GM12801 (cell line): ENCODE results near the gene OR4B1.

ENCODE experiments used
- TF ChIP-seq, protein P1 (sequence below): IDR thresholded peaks from one replicate; pipeline ENCODE4 v1.5.1; 2011; ENCODE audit warnings: control low read depth; ENCODE audit not compliant: insufficient read length; ENCODE audit errors: extremely low read depth

The OR4B1 gene, protein sequence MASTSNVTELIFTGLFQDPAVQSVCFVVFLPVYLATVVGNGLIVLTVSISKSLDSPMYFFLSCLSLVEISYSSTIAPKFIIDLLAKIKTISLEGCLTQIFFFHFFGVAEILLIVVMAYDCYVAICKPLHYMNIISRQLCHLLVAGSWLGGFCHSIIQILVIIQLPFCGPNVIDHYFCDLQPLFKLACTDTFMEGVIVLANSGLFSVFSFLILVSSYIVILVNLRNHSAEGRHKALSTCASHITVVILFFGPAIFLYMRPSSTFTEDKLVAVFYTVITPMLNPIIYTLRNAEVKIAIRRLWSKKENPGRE

DNA sequence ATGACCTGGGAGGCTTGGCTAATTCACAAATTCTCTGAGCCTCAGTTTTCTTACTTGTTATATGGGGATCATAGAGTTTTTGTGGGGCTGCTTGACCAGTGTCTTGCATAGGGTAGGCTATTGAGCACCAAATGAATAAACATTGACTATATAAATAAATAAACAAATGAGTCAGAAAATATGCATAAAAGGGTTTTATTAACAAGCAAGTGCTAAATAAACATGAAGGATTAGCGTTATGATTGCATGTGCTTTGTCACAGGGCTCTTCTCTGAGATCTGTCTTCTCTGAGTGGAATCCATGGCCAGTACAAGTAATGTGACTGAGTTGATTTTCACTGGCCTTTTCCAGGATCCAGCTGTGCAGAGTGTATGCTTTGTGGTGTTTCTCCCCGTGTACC, at the start of gene OR4B1:
Gene OR4B1, plus strand, starts transcription at position 301 of the 400 bp plus-strand sequence. Its CDS starts 0 bp downstream, at position 301.
- TF ChIP-seq, protein P1, sequence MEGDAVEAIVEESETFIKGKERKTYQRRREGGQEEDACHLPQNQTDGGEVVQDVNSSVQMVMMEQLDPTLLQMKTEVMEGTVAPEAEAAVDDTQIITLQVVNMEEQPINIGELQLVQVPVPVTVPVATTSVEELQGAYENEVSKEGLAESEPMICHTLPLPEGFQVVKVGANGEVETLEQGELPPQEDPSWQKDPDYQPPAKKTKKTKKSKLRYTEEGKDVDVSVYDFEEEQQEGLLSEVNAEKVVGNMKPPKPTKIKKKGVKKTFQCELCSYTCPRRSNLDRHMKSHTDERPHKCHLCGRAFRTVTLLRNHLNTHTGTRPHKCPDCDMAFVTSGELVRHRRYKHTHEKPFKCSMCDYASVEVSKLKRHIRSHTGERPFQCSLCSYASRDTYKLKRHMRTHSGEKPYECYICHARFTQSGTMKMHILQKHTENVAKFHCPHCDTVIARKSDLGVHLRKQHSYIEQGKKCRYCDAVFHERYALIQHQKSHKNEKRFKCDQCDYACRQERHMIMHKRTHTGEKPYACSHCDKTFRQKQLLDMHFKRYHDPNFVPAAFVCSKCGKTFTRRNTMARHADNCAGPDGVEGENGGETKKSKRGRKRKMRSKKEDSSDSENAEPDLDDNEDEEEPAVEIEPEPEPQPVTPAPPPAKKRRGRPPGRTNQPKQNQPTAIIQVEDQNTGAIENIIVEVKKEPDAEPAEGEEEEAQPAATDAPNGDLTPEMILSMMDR: no peak

DNA sequence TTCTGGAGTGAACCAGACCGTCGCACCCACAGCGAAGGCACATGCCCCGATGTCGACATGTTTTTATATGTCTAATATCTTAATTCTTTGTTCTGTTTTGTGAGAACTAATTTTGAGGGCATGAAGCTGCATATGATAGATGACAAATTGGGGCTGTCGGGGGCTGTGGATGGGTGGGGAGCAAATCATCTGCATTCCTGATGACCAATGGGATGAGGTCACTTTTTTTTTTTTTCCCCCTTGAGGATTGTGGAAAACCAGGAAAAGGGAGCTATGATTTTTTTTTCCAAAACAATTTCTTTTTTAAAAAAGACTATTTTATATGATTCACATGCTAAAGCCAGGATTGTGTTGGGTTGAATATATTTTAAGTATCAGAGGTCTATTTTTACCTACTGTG, 49.2 kb upstream of the OR4B1 start:
- TF ChIP-seq, protein P1: no peak

DNA sequence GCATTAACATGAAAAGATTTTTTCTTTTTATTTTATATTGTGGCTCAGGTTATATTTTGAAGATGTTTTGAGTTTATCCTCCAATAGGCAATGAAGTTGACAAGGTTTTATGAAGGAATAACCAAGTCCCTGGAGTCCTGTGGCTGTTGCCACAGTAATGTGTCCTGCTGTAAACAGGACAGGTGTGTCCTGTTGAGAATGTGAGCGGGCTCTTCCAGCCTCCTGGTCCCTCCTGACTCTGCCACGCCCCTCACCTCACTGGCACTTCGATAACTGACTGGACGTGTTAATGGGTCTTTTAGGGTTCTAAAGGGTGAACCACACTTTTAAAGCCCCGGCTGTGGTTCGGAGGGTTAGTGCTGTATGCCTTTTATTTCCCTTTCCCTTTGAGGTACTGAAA, 47.8 kb upstream of the OR4B1 start:
- TF ChIP-seq, protein P1: no peak

DNA sequence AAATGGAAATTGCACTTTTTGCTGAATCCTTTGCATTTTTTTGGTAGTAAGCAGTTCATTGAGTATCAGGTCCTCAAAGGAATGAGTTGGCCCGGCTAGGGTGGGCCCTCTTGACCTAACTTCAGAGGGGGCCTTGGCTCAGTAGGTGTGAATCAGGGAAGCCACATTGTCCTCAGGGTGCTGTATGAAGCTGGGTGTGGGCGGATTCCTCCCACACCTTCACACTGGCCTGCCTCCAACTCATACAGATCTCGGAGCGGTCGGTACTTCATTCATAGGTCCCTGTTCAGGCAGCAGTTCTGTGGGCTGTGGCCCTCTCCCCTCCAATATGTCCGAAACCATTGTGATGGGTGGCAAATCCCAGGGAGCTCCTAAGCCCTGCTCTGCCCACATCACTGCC, 47.4 kb upstream of the OR4B1 start:
- TF ChIP-seq, protein P1: no peak

DNA sequence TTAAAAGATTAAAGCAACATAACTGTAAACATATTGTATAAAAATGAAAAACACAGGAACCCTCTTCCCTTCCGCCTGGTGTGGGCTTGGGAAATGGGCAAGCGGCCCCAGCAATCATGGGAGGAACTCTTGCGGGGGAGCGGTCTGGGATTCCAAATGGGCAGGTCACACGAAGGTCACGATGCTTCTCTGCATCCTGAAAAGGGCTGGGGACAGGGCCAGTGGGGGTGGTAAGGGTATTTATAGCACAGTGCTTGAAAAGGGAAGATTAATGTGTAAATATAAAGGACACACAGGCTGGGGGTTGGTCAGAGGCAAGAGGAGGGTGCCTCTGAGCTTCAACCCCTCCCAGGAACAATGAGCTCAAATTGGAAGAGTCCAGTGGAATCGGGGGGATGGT, 46.9 kb upstream of the OR4B1 start:
- TF ChIP-seq, protein P1: no peak

DNA sequence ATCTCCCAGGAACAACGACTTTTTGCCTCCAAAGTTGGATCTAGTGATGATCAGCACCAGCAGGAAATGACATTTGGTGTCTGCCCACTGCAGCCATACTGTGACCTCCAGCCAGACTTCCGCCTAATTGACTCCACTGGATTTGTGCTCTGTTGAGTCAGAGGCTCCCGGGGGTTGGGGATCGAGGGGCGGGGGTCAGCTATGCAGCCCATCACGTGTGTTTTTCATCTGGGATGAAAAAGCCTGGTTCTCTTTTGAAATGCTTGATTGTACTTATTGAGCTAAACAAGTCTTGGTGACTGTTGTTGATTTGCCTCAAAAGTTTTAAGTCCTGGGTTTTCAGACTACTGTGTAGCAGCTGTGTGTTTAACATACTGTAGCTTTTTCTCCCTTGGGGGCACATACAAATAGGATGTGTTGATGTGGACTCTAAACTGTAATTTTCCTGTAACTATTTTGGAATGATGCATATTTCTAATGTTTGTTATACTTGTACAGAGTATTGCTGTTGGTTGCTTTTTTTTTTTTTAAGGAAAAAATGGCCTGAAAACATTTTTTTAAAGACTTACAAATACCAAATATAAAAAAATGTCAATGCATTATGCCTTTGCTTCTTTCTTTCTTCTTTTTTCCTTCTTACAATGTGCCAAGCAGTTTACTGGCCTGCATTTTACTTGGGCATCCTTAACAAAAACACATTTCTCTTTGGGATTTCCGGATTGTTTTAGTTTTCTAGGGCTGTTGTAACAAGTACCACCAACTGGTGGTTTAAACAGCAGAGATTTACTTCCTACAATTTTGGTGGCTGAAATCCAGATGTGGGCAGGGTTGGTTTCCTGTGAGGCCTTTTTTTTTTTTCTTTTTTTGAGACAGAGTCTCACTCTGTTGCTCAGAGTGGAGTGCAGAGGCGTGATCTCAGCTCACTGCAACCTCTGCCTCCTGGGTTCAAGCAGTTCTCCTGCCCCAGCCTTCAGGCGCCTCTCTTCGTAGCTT, 46.1 kb upstream of the OR4B1 start:
- TF ChIP-seq, protein P1: no peak
